ENCODE results near the gene LRRK1. TPM values are rescaled to one million over a fixed set of nuclear protein-coding genes. Genes with fewer than 3 reads are reported as not detected.

Gene LRRK1
- total and polyA plus RNA-seq, 2 experiments from 2014 or later: 2.6 to 4.5 TPM

- Mint-ChIP-seq H3K27me3 (ENCODE audit: insufficient read depth, low read depth, poor library complexity) (peaks cover 10% of the 10 kb centered on the region), H3K9me3 (no peaks in the 10 kb centered on the region), H3K4me1 (peaks cover 11% of the 10 kb centered on the region), H3K36me3 (ENCODE audit: low read depth) (no peaks in the 10 kb centered on the region; the same call in 2 of the 3 replicates), H3K27ac (no peak overlapping the region), H3K4me3 (no peak overlapping the region)
- Histone ChIP-seq H3K36me3 (ENCODE audit: insufficient read depth) (no peaks in the 10 kb centered on the region), H3F3A (replicated peaks; ENCODE audit: low read depth) (no peaks in the 10 kb centered on the region), H3K9me2 (ENCODE audit: insufficient read depth) (no peaks in the 10 kb centered on the region), H3K27ac (ENCODE audit: low read depth) (no peak overlapping the region), H3K4me2 (no peak overlapping the region), H3K4me1 (ENCODE audit: insufficient read depth) (no peaks in the 10 kb centered on the region; the same call in 1 of the 2 replicates), H2AFZ (no peak overlapping the region), H3K79me2 (replicated peaks; ENCODE audit: insufficient read depth) (no peaks in the 10 kb centered on the region), H3K4me3 (no peak overlapping the region), H4K20me1 (replicated peaks; ENCODE audit: insufficient read depth) (no peaks in the 10 kb centered on the region), H3K27me3 (ENCODE audit: insufficient read depth) (no peaks in the 10 kb centered on the region)
- ATAC-seq (no peak), DNase-seq (ENCODE audit: low spot score) (no peak)
- no peak for TF ChIP-seq ZNF114 (CRISPR knock-in tag; IDR thresholded peaks at IDR 0.05)
- no peak for TF ChIP-seq REST (IDR thresholded peaks at IDR 0.05; ENCODE audit: unreplicated experiment)
- TF ChIP-seq ETS1 (IDR thresholded peaks at IDR 0.05): no peak
- no peak for TF ChIP-seq CREB1 (CRISPR knock-in tag; IDR thresholded peaks at IDR 0.05; ENCODE audit: low read depth)
- no peak for TF ChIP-seq CTCF (conservative IDR thresholded peaks at IDR 0.05; ENCODE audit: low read depth in 2 of 2)
- TF ChIP-seq ZNF462 (CRISPR knock-in tag; IDR thresholded peaks at IDR 0.05): no peak
- TF ChIP-seq EZH2 (IDR thresholded peaks at IDR 0.05; ENCODE audit: low read depth, unreplicated experiment): no peak
- no peak for TF ChIP-seq JUNB (IDR thresholded peaks at IDR 0.05; ENCODE audit: unreplicated experiment)
- TF ChIP-seq EZH2phosphoT487 (IDR thresholded peaks at IDR 0.05; ENCODE audit: unreplicated experiment): no peak
- no peak for TF ChIP-seq STAT1 (IDR thresholded peaks at IDR 0.05; ENCODE audit: unreplicated experiment)
- TF ChIP-seq NANOG (IDR thresholded peaks at IDR 0.05; ENCODE audit: borderline replicate concordance): no peak
- no peak for TF ChIP-seq ZNF331 (CRISPR knock-in tag; IDR thresholded peaks at IDR 0.05; ENCODE audit: low read depth)
- no peak for TF ChIP-seq POLR2AphosphoS5 (IDR thresholded peaks at IDR 0.05; ENCODE audit: low read depth)
These were observed 106.9 kb downstream of the LRRK1 start for GRCh38 chr15:101025896-101026631.

All from GM23338 (cell line).